HCT116 (cell line): ENCODE results near the gene FGD5. TPM values are rescaled to one million over a fixed set of nuclear protein-coding genes. Genes with fewer than 3 reads are reported as not detected.

Experiments used
- ATAC-seq: fragments of 200-7000 bp; cut with Tn5 transposase; 2 replicates; pipeline ENCODE4 v1.9.1; 2020; ENCODE audit warnings: mild to moderate bottlenecking, moderate library complexity
- BruUV-seq: library from RNA; stranded (reverse); fragments of 400-500 nt; replicated peaks from 2 replicates; lab custom pipeline; 2021; lab: Mats Ljungman, UMichigan
- CTCF ChIA-PET: fragments of 300-600 bp; sonication (Branson Sonifier 250); formaldehyde crosslinking; loops from one replicate; lab custom pipeline; 2021; ENCODE audit warnings: antibody characterized with exemption; lab: Charles Lee
- POLR2A ChIA-PET: fragments of 300-600, 350-600 bp; sonication (Branson Sonifier 250); formaldehyde crosslinking; loops from one replicate; lab custom pipeline; 2021; ENCODE audit warnings: antibody characterized with exemption; lab: Charles Lee
- RAD21 ChIA-PET, 2 experiments: fragments of 300-600 bp; sonication (Branson Sonifier 250); formaldehyde crosslinking; loops; one replicate each; lab custom pipeline; 2023; ENCODE audit warnings: low total read pairs in 2 of 2; ENCODE audit not compliant: uncharacterized antibody in 2 of 2, unreplicated experiment in 2 of 2, low non-redundant PET in 1 of 2; lab: Charles Lee
- DNase-seq: peaks from one replicate; pipeline ENCODE4 v3.0.0-alpha.2; 2010; ENCODE audit warnings: low read depth, low spot score
- H2AFZ ChIP-seq: fragments of 200-600 bp; shearing (Covaris generic), sonication (generic); 2 replicates; pipeline ENCODE4 v1.6.1; 2017; ENCODE audit warnings: low read depth, mixed run types, mixed read lengths, antibody characterized with exemption, low read length; ENCODE audit not compliant: poor library complexity, severe bottlenecking
- H3K27ac ChIP-seq: 2 replicates; pipeline ENCODE4 v1.5.1; 2012; ENCODE audit warnings: low read depth, low read length
- H3K27me3 ChIP-seq: fragments of 200-600 bp; sonication (generic); 2 replicates; pipeline ENCODE4 v1.6.1; 2016; ENCODE audit warnings: mixed run types, low read length, mixed read lengths; ENCODE audit not compliant: insufficient read depth
- H3K36me3 ChIP-seq, 2 experiments: fragments of 200-500 bp in 1 of 2; fragments of 200-600 bp in 1 of 2; sonication (Bioruptor generic) in 1 of 2; sonication (generic) in 1 of 2; 2 replicates each; pipeline versions ENCODE4 v1.5.1 to v1.6.1; 2014 to 2016; ENCODE audit warnings: low read length in 2 of 2, inconsistent platforms in 1 of 2, mixed read lengths in 1 of 2, mixed run types in 1 of 2; ENCODE audit not compliant: insufficient read depth in 2 of 2, control insufficient read depth in 1 of 2
- H3K4me1 ChIP-seq, 2 experiments: fragments of 200-600 bp in 1 of 2; sonication (generic) in 1 of 2; 2 replicates each; pipeline versions ENCODE4 v1.5.1 to v1.6.1; 2012 to 2017; ENCODE audit warnings: low read length in 2 of 2, inconsistent platforms in 1 of 2, mild to moderate bottlenecking in 1 of 2, mixed read lengths in 1 of 2, mixed run types in 1 of 2, moderate library complexity in 1 of 2; ENCODE audit not compliant: insufficient read depth in 2 of 2, control insufficient read depth in 1 of 2
- H3K4me2 ChIP-seq: fragments of 200-600 bp; sonication (generic); 2 replicates; pipeline ENCODE4 v1.6.1; 2017; ENCODE audit warnings: mixed run types, low read length, mixed read lengths
- H3K4me3 ChIP-seq, 2 experiments: fragments of 200-600 bp in 1 of 2; sonication (generic) in 1 of 2; replicated peaks in 1 of 2; 2 replicates each; pipeline ENCODE4 v1.5.1; 2011 to 2016; ENCODE audit warnings: low read length in 2 of 2, control low read depth in 1 of 2, low read depth in 1 of 2, mild to moderate bottlenecking in 1 of 2, mixed read lengths in 1 of 2, mixed run types in 1 of 2
- H3K79me2 ChIP-seq: fragments of 200-600 bp; sonication (generic); 2 replicates; pipeline ENCODE4 v1.6.1; 2017; ENCODE audit warnings: mild to moderate bottlenecking, mixed run types, low read length, moderate library complexity, mixed read lengths; ENCODE audit not compliant: insufficient read depth
- H3K9ac ChIP-seq: fragments of 200-600 bp; sonication (generic); 2 replicates; pipeline ENCODE4 v1.6.1; 2016; ENCODE audit warnings: low read length, mixed read lengths
- H3K9me2 ChIP-seq: fragments of 200-600 bp; sonication (generic), shearing (Covaris generic); 2 replicates; pipeline ENCODE4 v1.6.1; 2017; ENCODE audit warnings: mixed run types, mild to moderate bottlenecking, moderate library complexity; ENCODE audit not compliant: insufficient read depth
- H3K9me3 ChIP-seq, 2 experiments: fragments of 200-500 bp in 1 of 2; fragments of 200-600 bp in 1 of 2; sonication (Bioruptor generic) in 1 of 2; sonication (generic) in 1 of 2; 2 replicates each; pipeline ENCODE4 v1.6.1; 2014 to 2017; ENCODE audit warnings: low read length in 2 of 2, mixed read lengths in 2 of 2, inconsistent platforms in 1 of 2, low read depth in 1 of 2, mild to moderate bottlenecking in 1 of 2, mixed run types in 1 of 2, moderate library complexity in 1 of 2; ENCODE audit not compliant: control insufficient read depth in 1 of 2, insufficient read depth in 1 of 2
- H4K20me1 ChIP-seq: fragments of 200-600 bp; sonication (generic), shearing (Covaris generic); 2 replicates; pipeline ENCODE4 v1.6.1; 2017; ENCODE audit warnings: mixed run types, mild to moderate bottlenecking, moderate library complexity; ENCODE audit not compliant: insufficient read depth
- CBX3 ChIP-seq: IDR thresholded peaks from 2 replicates; pipeline ENCODE4 v1.6.1; 2012; ENCODE audit warnings: low read depth
- FOSL1 ChIP-seq: IDR thresholded peaks from 2 replicates; pipeline ENCODE4 v1.6.1; 2012; ENCODE audit warnings: low read depth
- POLR2AphosphoS5 ChIP-seq: IDR thresholded peaks from 2 replicates; pipeline ENCODE4 v1.6.1; 2011; ENCODE audit warnings: mild to moderate bottlenecking, low read depth, low read length, moderate library complexity
- YY1 ChIP-seq: IDR thresholded peaks from 2 replicates; pipeline ENCODE4 v1.6.1; 2011; ENCODE audit warnings: low read length, low read depth, moderate library complexity, mild to moderate bottlenecking; ENCODE audit not compliant: insufficient replicate concordance; ENCODE audit errors: extremely low read depth
- ZFX ChIP-seq: fragments of 450-650 bp; IDR thresholded peaks from 2 replicates; pipeline ENCODE4 v1.6.1; 2017
- ZNF274 ChIP-seq: fragments of 200-500 bp; sonication (Bioruptor generic); IDR thresholded peaks from 2 replicates; pipeline ENCODE4 v1.6.1; 2014; ENCODE audit warnings: mild to moderate bottlenecking, low read depth, low read length, inconsistent platforms
- intact Hi-C: fragments of 100-400 bp; cut with micrococcal nuclease; formaldehyde crosslinking; loops from 2 replicates; pipeline ENCODE4 v1.10.0; 2022
- total RNA-seq: library from RNA; stranded (reverse); gene quantifications from one replicate; pipeline ENCODE4 v1.2.1, GENCODE V29; 2021; ENCODE audit not compliant: unreplicated experiment
- TF ChIP-seq, protein P1 (sequence below): IDR thresholded peaks from 2 replicates; pipeline ENCODE4 v1.6.1; 2012
- TF ChIP-seq, protein P2 (sequence below), 3 experiments: fragments of 200-600 bp in 1 of 3; sonication (generic) in 1 of 3; IDR thresholded peaks in 2 of 3; conservative IDR thresholded peaks in 1 of 3; 2 replicates each; pipeline ENCODE4 v1.5.1; 2012 to 2017; ENCODE audit warnings: low read depth in 2 of 3, low read length in 2 of 3, antibody characterized with exemption in 1 of 3, borderline replicate concordance in 1 of 3, control low read depth in 1 of 3, mild to moderate bottlenecking in 1 of 3, mixed read lengths in 1 of 3, mixed run types in 1 of 3, moderate library complexity in 1 of 3; ENCODE audit not compliant: insufficient read depth in 1 of 3

The FGD5 gene
- total RNA-seq, 1 experiment from 2014 or later: 0.22 TPM

GRCh38 chr3:14822670-14823390 lies 4.1 kb downstream of the FGD5 start:
- TF ChIP-seq ZFX (no peak), CBX3 (no peak), POLR2AphosphoS5 (no peak), ZNF274 (no peak), FOSL1 (no peak), YY1 (no peak)
- TF ChIP-seq, protein P1, sequence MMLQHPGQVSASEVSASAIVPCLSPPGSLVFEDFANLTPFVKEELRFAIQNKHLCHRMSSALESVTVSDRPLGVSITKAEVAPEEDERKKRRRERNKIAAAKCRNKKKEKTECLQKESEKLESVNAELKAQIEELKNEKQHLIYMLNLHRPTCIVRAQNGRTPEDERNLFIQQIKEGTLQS: no peak
- TF ChIP-seq, protein P2, sequence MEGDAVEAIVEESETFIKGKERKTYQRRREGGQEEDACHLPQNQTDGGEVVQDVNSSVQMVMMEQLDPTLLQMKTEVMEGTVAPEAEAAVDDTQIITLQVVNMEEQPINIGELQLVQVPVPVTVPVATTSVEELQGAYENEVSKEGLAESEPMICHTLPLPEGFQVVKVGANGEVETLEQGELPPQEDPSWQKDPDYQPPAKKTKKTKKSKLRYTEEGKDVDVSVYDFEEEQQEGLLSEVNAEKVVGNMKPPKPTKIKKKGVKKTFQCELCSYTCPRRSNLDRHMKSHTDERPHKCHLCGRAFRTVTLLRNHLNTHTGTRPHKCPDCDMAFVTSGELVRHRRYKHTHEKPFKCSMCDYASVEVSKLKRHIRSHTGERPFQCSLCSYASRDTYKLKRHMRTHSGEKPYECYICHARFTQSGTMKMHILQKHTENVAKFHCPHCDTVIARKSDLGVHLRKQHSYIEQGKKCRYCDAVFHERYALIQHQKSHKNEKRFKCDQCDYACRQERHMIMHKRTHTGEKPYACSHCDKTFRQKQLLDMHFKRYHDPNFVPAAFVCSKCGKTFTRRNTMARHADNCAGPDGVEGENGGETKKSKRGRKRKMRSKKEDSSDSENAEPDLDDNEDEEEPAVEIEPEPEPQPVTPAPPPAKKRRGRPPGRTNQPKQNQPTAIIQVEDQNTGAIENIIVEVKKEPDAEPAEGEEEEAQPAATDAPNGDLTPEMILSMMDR (IDR thresholded peaks at IDR 0.05 in 2 of 3, conservative IDR thresholded peaks at IDR 0.05 in 1 of 3; ENCODE audit: borderline replicate concordance in 1 of 3, insufficient read depth in 1 of 3, low read depth in 2 of 3, low read length in 2 of 3): no peak
- Histone ChIP-seq H3K27ac (no peak overlapping the region), H3K4me1 (no peaks in the 10 kb centered on the region), H3K9me2 (no peaks in the 10 kb centered on the region), H3K27me3 (peaks cover 55% of the 10 kb centered on the region), H3K36me3 (no peaks in the 10 kb centered on the region), H4K20me1 (no peaks in the 10 kb centered on the region), H2AFZ (no peak overlapping the region), H3K9me3 (no peaks in the 10 kb centered on the region), H3K9ac (no peak overlapping the region), H3K4me2 (no peak overlapping the region), H3K4me3 (no peak overlapping the region), H3K79me2 (no peaks in the 10 kb centered on the region)
- RAD21 ChIA-PET: no interaction called here
- no TSS peak for BruUV-seq
- no peak for DNase-seq
- intact Hi-C loops: no loop called here
- ATAC-seq: no peak
- POLR2A ChIA-PET: no interaction called here
- CTCF ChIA-PET: no interaction called here
